Parathyroid adenoma (tissue), 2 donors: Measurements from ENCODE around the gene MRPL14.

Source experiments
- H2AFZ ChIP-seq: fragments of 300-600 bp; sonication (generic); one replicate; pipeline ENCODE4 v1.7.0; 2017; ENCODE audit warnings: antibody characterized with exemption, mild to moderate bottlenecking
- H3K27ac ChIP-seq: fragments of 300-600 bp; sonication (generic); one replicate; pipeline ENCODE4 v1.7.0; 2017
- H3K27me3 ChIP-seq: fragments of 300-600 bp; sonication (generic); one replicate; pipeline ENCODE4 v1.7.0; 2017; ENCODE audit warnings: low read length; ENCODE audit not compliant: control insufficient read depth, insufficient read depth
- H3K36me3 ChIP-seq: fragments of 300-600 bp; sonication (generic); one replicate; pipeline ENCODE4 v1.7.0; 2017; ENCODE audit warnings: low read length; ENCODE audit not compliant: control insufficient read depth, insufficient read depth
- H3K4me1 ChIP-seq: fragments of 300-600 bp; sonication (generic); one replicate; pipeline ENCODE4 v1.7.0; 2017; ENCODE audit warnings: control low read depth
- H3K4me2 ChIP-seq: fragments of 300-600 bp; sonication (generic); one replicate; pipeline ENCODE4 v1.7.0; 2017; ENCODE audit warnings: low read length
- H3K4me3 ChIP-seq: fragments of 300-600 bp; sonication (generic); one replicate; pipeline ENCODE4 v1.7.0; 2017; ENCODE audit warnings: low read depth, low read length
- H3K79me2 ChIP-seq: fragments of 300-600 bp; sonication (generic); one replicate; pipeline ENCODE4 v1.7.0; 2017; ENCODE audit warnings: control low read depth
- H3K9ac ChIP-seq: fragments of 300-600 bp; sonication (generic); one replicate; pipeline ENCODE4 v1.7.0; 2017; ENCODE audit warnings: mild to moderate bottlenecking
- H3K9me3 ChIP-seq: fragments of 300-600 bp; sonication (generic); one replicate; pipeline ENCODE4 v1.7.0; 2017; ENCODE audit warnings: low read length; ENCODE audit not compliant: control insufficient read depth
- CTCF ChIP-seq: fragments of 300-600 bp; sonication (generic); IDR thresholded peaks from one replicate; pipeline ENCODE4 v1.7.0; 2017; ENCODE audit warnings: antibody characterized with exemption, mild to moderate bottlenecking
- donor health status: primary hyperparathyroidism.

MRPL14 gene

GRCh38 chr6:44074813-44075646 is 52.2 kb downstream of the MRPL14 start:
- no peak overlapping the region for H3K27ac ChIP-seq
- H3K4me3 ChIP-seq, result no peak overlapping the region

GRCh38 chr6:44074439-44074812 is 52.8 kb downstream of the MRPL14 start:
- no peaks in the 10 kb centered on the region for H3K79me2 ChIP-seq
- H3K4me1 ChIP-seq, result peaks cover 5% of the 10 kb centered on the region
- H3K9ac ChIP-seq, result no peak overlapping the region
- H3K36me3 ChIP-seq, result no peaks in the 10 kb centered on the region
- peak; percentile 89 for TF ChIP-seq CTCF
- H3K27me3 ChIP-seq, result no peaks in the 10 kb centered on the region
- no peaks in the 10 kb centered on the region for H3K9me3 ChIP-seq
- H3K27ac ChIP-seq, result no peak overlapping the region
- no peak overlapping the region for H3K4me3 ChIP-seq
- H3K4me2 ChIP-seq, result peak overlapping the region; percentile 16
- peak overlapping the region; percentile 51 for H2AFZ ChIP-seq

More at GRCh38 chr6:44074813-44075646, 52.2 kb downstream of the MRPL14 start:
- Histone ChIP-seq H3K9me3 (no peaks in the 10 kb centered on the region), H3K27me3 (no peaks in the 10 kb centered on the region), H2AFZ (no peak overlapping the region), H3K9ac (no peak overlapping the region), H3K4me1 (peaks cover 5% of the 10 kb centered on the region), H3K4me2 (no peak overlapping the region), H3K36me3 (no peaks in the 10 kb centered on the region), H3K79me2 (no peaks in the 10 kb centered on the region)
- TF ChIP-seq CTCF, result no peak

GRCh38 chr6:44073612-44074438 is 53.4 kb downstream of the MRPL14 start:
- H3K27ac ChIP-seq, result peak overlapping the region; percentile 8
- H3K79me2 ChIP-seq, result no peaks in the 10 kb centered on the region
- no peaks in the 10 kb centered on the region for H3K9me3 ChIP-seq
- TF ChIP-seq CTCF, result no peak
- H3K4me2 ChIP-seq, result peak overlapping the region; percentile 34
- H2AFZ ChIP-seq, result peak overlapping the region; percentile 66
- no peak overlapping the region for H3K4me3 ChIP-seq
- no peaks in the 10 kb centered on the region for H3K27me3 ChIP-seq
- H3K4me1 ChIP-seq, result peaks cover 5% of the 10 kb centered on the region
- H3K9ac ChIP-seq, result no peak overlapping the region
- no peaks in the 10 kb centered on the region for H3K36me3 ChIP-seq

- H3K9me3 ChIP-seq, result no peaks in the 10 kb centered on the region
- H3K4me2 ChIP-seq, result peak overlapping the region; percentile 94
- peak overlapping the region; percentile 64 for H3K4me3 ChIP-seq
- no peak overlapping the region for H3K27ac ChIP-seq
- no peak for TF ChIP-seq CTCF
- H3K36me3 ChIP-seq, result no peaks in the 10 kb centered on the region
- no peaks in the 10 kb centered on the region for H3K79me2 ChIP-seq
- H3K27me3 ChIP-seq, result no peaks in the 10 kb centered on the region
- peak overlapping the region; percentile 92 for H2AFZ ChIP-seq
- H3K4me1 ChIP-seq, result peaks cover 5% of the 10 kb centered on the region
- no peak overlapping the region for H3K9ac ChIP-seq
Measured at GRCh38 chr6:44072959-44073611, 54.2 kb downstream of the MRPL14 start.
